Measurements from ENCODE around the gene ACY1. TPM values are rescaled to one million over a fixed set of nuclear protein-coding genes. Genes with fewer than 3 reads are reported as not detected.
A peak's percentile ranks its signal among the peaks of the same experiment; 100 is the strongest.
"Not testable (repeated sequence)": the region's sequence is repeated elsewhere in the genome, so short reads cannot be mapped to it uniquely, and the experiment has no call there.

ACY1 gene
- total and polyA plus RNA-seq, 7 experiments from 2014 or later = 7.8 to 28.3 (median 12.4) TPM

DNA sequence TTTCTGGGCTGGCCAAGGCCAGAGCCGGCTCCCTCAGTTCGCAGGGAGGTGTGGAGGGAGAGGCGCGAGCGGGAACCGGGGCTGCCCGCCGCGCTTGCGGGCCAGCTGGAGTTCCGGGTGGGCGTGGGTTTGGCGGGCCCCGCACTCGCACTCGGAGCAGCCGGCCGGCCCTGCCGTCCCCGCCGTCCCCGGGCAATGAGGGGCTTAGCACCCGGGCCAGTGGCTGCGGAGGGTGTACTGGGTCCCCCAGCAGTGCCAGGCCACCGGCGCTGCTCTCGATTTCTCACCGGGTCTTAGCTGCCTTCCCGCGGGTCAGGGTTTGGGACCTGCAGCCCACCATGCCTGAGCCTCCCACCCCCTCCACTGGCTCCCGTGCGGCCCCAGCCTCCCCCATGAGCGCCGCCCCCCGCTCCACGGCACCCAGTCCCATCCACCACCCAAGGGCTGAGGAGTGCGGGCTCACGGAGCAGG is 7.2 kb downstream of the ACY1 start:
- not testable (repeated sequence) for H3K27me3 Mint-ChIP-seq; H3K27me3 ChIP-seq (ENCODE audit: control insufficient read depth in 2 of 2, insufficient read depth in 2 of 2, low read length in 2 of 2); H3K27ac ChIP-seq (ENCODE audit: low read depth, low read length); H3K4me3 ChIP-seq (ENCODE audit: low read length); H3K4me3 Mint-ChIP-seq; ATAC-seq; H3K27ac Mint-ChIP-seq; H3K9me3 ChIP-seq (ENCODE audit: control insufficient read depth in 2 of 3, low read length in 3 of 3); H3K9me3 Mint-ChIP-seq
- ChIA-PET CTCF (interaction anchor here (1.1 kb wide), 1 partner anchor 16 kb away, joined by 3 read pairs; the partner anchor contains the start of gene ABHD14B), POLR2A (interaction anchor here (0.7 to 3.0 kb wide), 3 partner anchors 7 to 67 kb away, joined by 3 to 14 read pairs (median 3); partner anchors contain the start of genes ABHD14A and ACY1)
- Mint-ChIP-seq H3K36me3 (peaks cover 3 to 21% (median 9%) of the 10 kb centered on the region in 5 donors), H3K4me1 (peaks cover 18 to 34% (median 28%) of the 10 kb centered on the region in 7 donors)
- peak in 1 of 9 donors; percentile 3 for DNase-seq
- intact Hi-C loops (cut with micrococcal nuclease) = loop anchor here (10.0 kb wide), 2 partner anchors 544 to 1354 kb away; partner anchors contain the start of genes DCP1A (in 1 of the 2), NT5DC2 (in 1 of the 2) and UQCC5 (in 1 of the 2)
- Histone ChIP-seq H3K4me1 (ENCODE audit: control insufficient read depth in 2 of 2, insufficient read depth in 2 of 2, low read length in 2 of 2) (peaks cover 13 to 15% of the 10 kb centered on the region in 2 donors), H3K36me3 (ENCODE audit: control insufficient read depth in 2 of 3, insufficient read depth in 3 of 3, low read length in 3 of 3) (peaks cover 5 to 34% (median 11%) of the 10 kb centered on the region in 3 experiments)

DNA sequence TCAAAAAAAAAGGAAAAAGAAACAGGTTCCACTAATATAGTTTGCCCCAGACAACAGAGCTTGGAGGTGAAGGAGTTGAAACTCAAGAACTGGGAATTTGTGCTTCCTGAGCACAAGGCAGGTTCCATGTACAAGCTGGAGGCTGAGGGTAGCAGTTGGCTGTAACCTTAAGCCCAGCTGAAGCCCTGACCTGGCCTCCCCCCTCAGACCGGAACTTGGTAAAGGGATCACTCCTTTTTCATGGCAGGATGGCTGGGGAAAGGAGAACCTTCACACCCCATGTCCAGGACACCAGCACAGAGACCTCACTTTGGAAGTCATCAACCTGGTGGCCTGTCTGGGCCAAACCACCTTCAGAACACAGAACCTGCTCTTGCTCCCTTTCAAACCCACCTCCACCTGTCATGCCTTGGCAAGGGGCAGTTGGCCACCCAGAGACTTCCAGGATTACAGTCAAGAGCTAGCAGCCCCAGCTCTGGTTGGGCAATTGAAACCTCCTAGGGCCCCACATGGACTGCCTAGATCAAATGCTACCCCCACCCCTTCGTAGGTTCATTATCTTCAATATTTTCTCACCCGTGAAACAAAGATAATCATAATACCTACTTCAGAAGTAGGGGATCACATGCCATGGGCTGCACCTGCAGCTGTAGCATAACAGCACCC is 8.8 kb downstream of the ACY1 start:
- intact Hi-C loops (cut with micrococcal nuclease) = loop anchor here (10.0 kb wide), 2 partner anchors 543 to 1353 kb away; partner anchors contain the start of genes DCP1A (in 1 of the 2), NT5DC2 (in 1 of the 2) and UQCC5 (in 1 of the 2)
- H3K4me1 Mint-ChIP-seq = peaks cover 21 to 44% (median 35%) of the 10 kb centered on the region in 7 donors
- H3K36me3 Mint-ChIP-seq = peaks cover 3 to 23% (median 9%) of the 10 kb centered on the region in 5 donors

DNA sequence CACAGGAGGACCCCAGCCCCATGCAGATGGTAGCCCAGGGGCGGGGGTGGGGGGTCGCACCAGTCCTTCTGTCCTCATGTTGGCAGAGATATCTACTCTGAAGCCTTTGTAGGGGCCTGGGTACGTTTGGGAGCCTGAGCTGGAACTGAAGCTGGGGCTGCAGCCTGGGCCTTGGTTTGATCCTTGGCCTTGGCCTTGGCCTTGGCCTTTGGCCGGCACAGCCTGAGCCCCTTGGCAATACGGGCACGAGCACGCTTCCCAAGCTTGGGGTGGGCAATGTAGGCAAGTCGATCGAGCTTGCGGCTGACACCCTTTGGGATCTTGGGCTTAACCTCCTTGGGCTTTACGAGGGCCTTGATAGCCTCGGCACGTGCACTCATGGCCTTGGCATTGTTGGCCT is 10.3 kb downstream of the ACY1 start:
- H3K27ac ChIP-seq (ENCODE audit: low read depth, low read length) = peak overlapping the region; percentile 95
- H3K9me3 ChIP-seq (ENCODE audit: control insufficient read depth in 2 of 3, low read length in 3 of 3); H3K9me3 Mint-ChIP-seq; H3K27me3 Mint-ChIP-seq; H3K27me3 ChIP-seq (ENCODE audit: control insufficient read depth in 2 of 2, insufficient read depth in 2 of 2, low read length in 2 of 2); ATAC-seq; H3K4me3 ChIP-seq (ENCODE audit: low read length); DNase-seq: not testable (repeated sequence)
- peaks cover 21 to 44% (median 31%) of the 10 kb centered on the region in 7 donors for H3K4me1 Mint-ChIP-seq
- peak overlapping the region in 6 of 9 donors; percentile 29 to 100 (median 83) for H3K27ac Mint-ChIP-seq
- peaks cover 3 to 23% (median 9%) of the 10 kb centered on the region in 5 donors for H3K36me3 Mint-ChIP-seq
- H3K36me3 ChIP-seq (ENCODE audit: control insufficient read depth in 2 of 3, insufficient read depth in 3 of 3, low read length in 3 of 3) = peaks cover 5 to 34% (median 11%) of the 10 kb centered on the region in 3 experiments
- ChIA-PET CTCF (interaction anchor here (1.2 kb wide), 1 partner anchor 52 kb away, joined by 4 read pairs; the partner anchor contains the start of gene RRP9), POLR2A (interaction anchor here (0.6 to 3.0 kb wide), 2 partner anchors 10 to 28 kb away, joined by 3 to 14 read pairs; partner anchors contain the start of gene ACY1)
- intact Hi-C loops (cut with micrococcal nuclease) = loop anchor here (2.0 to 10.0 kb wide), 3 partner anchors 19 to 1351 kb away; partner anchors contain the start of genes ABHD14A (in 1 of the 2), ABHD14B (in 1 of the 2), DCP1A (in 1 of the 2) and NT5DC2 (in 1 of the 2)
- H3K4me3 Mint-ChIP-seq = peak overlapping the region in 5 of 10 donors; percentile 38 to 99 (median 51)
- peaks cover 13 to 15% of the 10 kb centered on the region in 2 donors for H3K4me1 ChIP-seq (ENCODE audit: control insufficient read depth in 2 of 2, insufficient read depth in 2 of 2, low read length in 2 of 2)

More for the DNA sequence above, 8.8 kb downstream of the ACY1 start:
- ATAC-seq (no peak), DNase-seq (no peak)
- H3K9me3 Mint-ChIP-seq = no peaks in the 10 kb centered on the region
- H3K36me3 ChIP-seq (ENCODE audit: control insufficient read depth in 2 of 3, insufficient read depth in 3 of 3, low read length in 3 of 3) = peaks cover 5 to 34% (median 11%) of the 10 kb centered on the region in 3 experiments
- no peaks in the 10 kb centered on the region for H3K9me3 ChIP-seq (ENCODE audit: control insufficient read depth in 2 of 3, low read length in 3 of 3)
- ChIA-PET POLR2A (interaction anchor here (0.6 to 3.0 kb wide), 3 partner anchors 9 to 59 kb away, joined by 4 to 14 read pairs (median 6); partner anchors contain the start of genes ABHD14A, ABHD14B and ACY1), CTCF (interaction anchor here (0.8 to 1.9 kb wide), 3 partner anchors 8 to 65 kb away, joined by 4 to 7 read pairs (median 4); no protein-coding TSS in a partner anchor)
- peak overlapping the region; percentile 42 for H3K27ac ChIP-seq (ENCODE audit: low read depth, low read length)
- H3K4me3 Mint-ChIP-seq = peak overlapping the region in 1 of 10 donors; percentile 12
- H3K27me3 Mint-ChIP-seq = peaks cover 0 to 2% (median 0%) of the 10 kb centered on the region in 5 donors
- H3K27me3 ChIP-seq (ENCODE audit: control insufficient read depth in 2 of 2, insufficient read depth in 2 of 2, low read length in 2 of 2) = no peaks in the 10 kb centered on the region
- H3K4me3 ChIP-seq (ENCODE audit: low read length) = no peak overlapping the region
- peak overlapping the region in 1 of 9 donors; percentile 22 for H3K27ac Mint-ChIP-seq
- peaks cover 13 to 15% of the 10 kb centered on the region in 2 donors for H3K4me1 ChIP-seq (ENCODE audit: control insufficient read depth in 2 of 2, insufficient read depth in 2 of 2, low read length in 2 of 2)

DNA sequence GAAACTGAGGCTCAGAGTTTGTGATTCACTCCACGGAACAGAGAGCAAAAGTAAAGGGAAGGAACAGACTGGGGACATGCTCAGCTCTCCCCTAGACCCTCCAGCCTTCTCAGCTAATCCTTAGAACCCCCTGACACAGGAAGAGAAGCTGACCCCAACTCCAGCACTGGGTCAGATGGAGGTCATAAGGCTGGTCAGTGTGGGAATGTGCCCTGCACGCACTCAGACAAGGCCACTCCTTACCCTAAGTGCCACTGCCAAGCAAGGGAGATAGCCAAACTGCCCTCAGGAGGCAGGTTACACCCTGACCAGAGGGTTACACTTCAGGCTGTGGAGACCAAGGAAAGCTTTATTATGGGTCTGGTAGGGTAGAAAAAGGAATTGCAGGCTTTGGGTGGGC is 11.2 kb downstream of the ACY1 start:
- DNase-seq = no peak
- ATAC-seq = no peak
- Histone ChIP-seq H3K27me3 (ENCODE audit: control insufficient read depth in 2 of 2, insufficient read depth in 2 of 2, low read length in 2 of 2) (no peaks in the 10 kb centered on the region), H3K27ac (ENCODE audit: low read depth, low read length) (peak overlapping the region; percentile 95), H3K4me3 (ENCODE audit: low read length) (no peak overlapping the region), H3K4me1 (ENCODE audit: control insufficient read depth in 2 of 2, insufficient read depth in 2 of 2, low read length in 2 of 2) (peaks cover 13 to 15% of the 10 kb centered on the region in 2 donors), H3K36me3 (ENCODE audit: control insufficient read depth in 2 of 3, insufficient read depth in 3 of 3, low read length in 3 of 3) (peaks cover 5 to 34% (median 11%) of the 10 kb centered on the region in 3 experiments), H3K9me3 (ENCODE audit: control insufficient read depth in 2 of 3, low read length in 3 of 3) (no peaks in the 10 kb centered on the region)
- no peaks in the 10 kb centered on the region for H3K9me3 Mint-ChIP-seq
- H3K4me3 Mint-ChIP-seq = peak overlapping the region; percentile 92 to 100 (median 98)
- ChIA-PET POLR2A (interaction anchor here (0.6 to 2.4 kb wide), 9 partner anchors 10 to 284 kb away, joined by 3 to 33 read pairs (median 9); partner anchors contain the start of genes ABHD14A, ABHD14B, ACY1 and DUSP7), CTCF (interaction anchor here (0.7 to 1.2 kb wide), 3 partner anchors 11 to 53 kb away, joined by 3 to 5 read pairs (median 4); partner anchors contain the start of genes ABHD14B and RRP9)
- peaks cover 3 to 23% (median 9%) of the 10 kb centered on the region in 5 donors for H3K36me3 Mint-ChIP-seq
- peaks cover 21 to 44% (median 31%) of the 10 kb centered on the region in 7 donors for H3K4me1 Mint-ChIP-seq
- H3K27ac Mint-ChIP-seq = peak overlapping the region; percentile 82 to 100 (median 100)
- intact Hi-C loops (cut with micrococcal nuclease) = loop anchor here (2.0 to 10.0 kb wide), 3 partner anchors 20 to 1350 kb away; partner anchors contain the start of genes ABHD14A (in 1 of the 2), ABHD14B (in 1 of the 2), DCP1A (in 1 of the 2) and NT5DC2 (in 1 of the 2)
- peaks cover 0 to 7% (median 0%) of the 10 kb centered on the region in 5 donors for H3K27me3 Mint-ChIP-seq

DNA sequence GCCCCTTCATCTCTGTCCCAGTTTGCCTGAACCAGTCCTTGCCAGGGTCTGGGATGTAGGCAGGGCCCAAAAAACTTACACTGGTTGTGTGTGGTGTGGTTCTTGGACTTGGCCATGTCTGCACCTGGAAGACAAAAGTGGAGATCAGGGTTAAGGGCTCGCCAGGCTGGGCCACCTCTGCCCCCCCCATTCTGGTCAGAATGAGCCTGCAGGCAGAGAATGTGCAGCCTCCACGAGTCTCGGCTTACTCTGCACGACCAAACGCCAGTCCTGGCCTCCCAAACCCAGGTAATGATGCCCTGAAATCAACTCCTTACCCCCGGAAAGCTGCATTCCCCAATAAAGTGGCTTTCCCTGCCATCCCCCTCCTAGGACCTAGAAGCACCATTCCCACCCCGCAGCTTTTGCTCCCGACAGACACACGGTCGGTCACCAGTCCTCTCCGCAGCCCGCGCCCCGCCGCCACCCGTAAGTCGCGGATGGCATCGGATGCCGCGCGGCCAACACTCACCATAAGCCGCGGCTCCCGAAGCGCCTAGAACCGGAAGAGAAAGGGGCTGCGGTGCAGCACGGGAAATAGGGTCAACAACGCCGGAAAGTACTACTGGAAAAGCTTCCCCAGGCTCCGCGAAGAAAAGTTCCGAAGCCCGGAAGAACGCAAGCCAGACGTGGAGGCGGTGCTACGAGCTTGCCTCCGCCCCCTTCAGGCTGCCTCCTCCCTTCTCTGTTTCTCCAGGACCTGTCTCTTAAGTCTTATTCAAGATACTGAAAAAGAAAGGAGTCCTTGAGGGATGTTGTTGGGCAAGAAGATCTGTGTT is 12.2 kb downstream of the ACY1 start, which contains the start of gene RPL29:
RPL29 (minus strand) TSS at position 550 of the 818 bp plus-strand sequence; CDS start at position 116, 434 bp downstream.
- Histone ChIP-seq H3K4me3 (ENCODE audit: low read length) (peak within 1 kb of the TSS; percentile 98), H3K27me3 (ENCODE audit: control insufficient read depth in 2 of 2, insufficient read depth in 2 of 2, low read length in 2 of 2) (no peaks in the 10 kb centered on the region), H3K9me3 (ENCODE audit: control insufficient read depth in 2 of 3, low read length in 3 of 3) (no peaks in the 10 kb centered on the region), H3K36me3 (ENCODE audit: control insufficient read depth in 2 of 3, insufficient read depth in 3 of 3, low read length in 3 of 3) (peaks cover 5 to 34% (median 11%) of the 10 kb centered on the region in 3 experiments), H3K27ac (ENCODE audit: low read depth, low read length) (peak within 1 kb of the TSS; percentile 95), H3K4me1 (ENCODE audit: control insufficient read depth in 2 of 2, insufficient read depth in 2 of 2, low read length in 2 of 2) (peaks cover 13 to 15% of the 10 kb centered on the region in 2 donors)
- Mint-ChIP-seq H3K36me3 (peaks cover 3 to 23% (median 9%) of the 10 kb centered on the region in 5 donors), H3K27me3 (peaks cover 0 to 16% (median 0%) of the 10 kb centered on the region in 5 donors), H3K4me1 (peaks cover 19 to 44% (median 31%) of the 10 kb centered on the region in 7 donors), H3K4me3 (peak within 1 kb of the TSS; percentile 92 to 100 (median 98)), H3K27ac (peak within 1 kb of the TSS; percentile 98 to 100 (median 100)), H3K9me3 (no peaks in the 10 kb centered on the region)
- ChIA-PET CTCF (interaction anchor here (0.6 to 1.6 kb wide), 11 partner anchors 9 to 344 kb away, joined by 3 to 5 read pairs (median 3); partner anchors contain the start of genes ABHD14B, POC1A and RRP9), POLR2A (interaction anchor here (0.6 to 2.4 kb wide), 22 partner anchors 9 to 458 kb away, joined by 3 to 33 read pairs (median 4); partner anchors contain the start of genes ABHD14A, ABHD14B, ACY1 and DUSP7)
- ATAC-seq (peak; percentile 99), DNase-seq (peak; percentile 80 to 95 (median 92))
- intact Hi-C loops (cut with micrococcal nuclease) = loop anchor here (1.0 to 10.0 kb wide), 11 partner anchors 12 to 1349 kb away; partner anchors contain the start of genes ABHD14A (in 2 of the 2), ACY1 (in 2 of the 2), PARP3 (in 2 of the 2) and ABHD14B (in 1 of the 2)

Measured in naive thymus-derived CD4-positive, alpha-beta T cell (primary cell).